ENCODE measurements around the gene FLNA.

FLNA gene

DNA sequence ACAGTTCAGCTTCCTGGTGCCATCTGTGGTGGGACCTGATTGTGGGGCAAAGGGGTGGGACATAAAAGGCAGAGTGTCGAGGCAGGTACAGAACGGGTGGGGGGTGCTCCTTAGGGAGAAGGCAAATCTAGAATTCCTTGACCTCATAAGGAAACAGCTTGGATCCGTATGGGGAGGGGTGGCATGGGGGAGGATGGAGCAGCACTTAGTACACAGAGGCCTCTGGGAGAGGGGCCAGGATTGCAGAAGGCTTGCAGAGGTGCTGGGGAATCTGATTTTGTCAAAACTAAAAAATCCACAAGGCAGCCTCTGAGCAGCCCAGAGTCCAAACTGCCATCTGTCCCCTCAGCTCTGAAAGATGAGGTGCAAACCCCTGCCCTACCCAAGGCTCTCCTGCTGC, 2.3 kb upstream of the FLNA start:
- no peak for TF ChIP-seq CTCF (IDR thresholded peaks at IDR 0.05; ENCODE audit: extremely low read depth, missing control alignments)
- no peak for DNase-seq (ENCODE audit: low spot score)

- no peak for TF ChIP-seq CTCF (IDR thresholded peaks at IDR 0.05; ENCODE audit: extremely low read depth, missing control alignments)
- no peak for DNase-seq (ENCODE audit: low spot score)
Observed at GRCh38 chrX:154375156-154375504, 696 bp upstream of the FLNA start.

DNA sequence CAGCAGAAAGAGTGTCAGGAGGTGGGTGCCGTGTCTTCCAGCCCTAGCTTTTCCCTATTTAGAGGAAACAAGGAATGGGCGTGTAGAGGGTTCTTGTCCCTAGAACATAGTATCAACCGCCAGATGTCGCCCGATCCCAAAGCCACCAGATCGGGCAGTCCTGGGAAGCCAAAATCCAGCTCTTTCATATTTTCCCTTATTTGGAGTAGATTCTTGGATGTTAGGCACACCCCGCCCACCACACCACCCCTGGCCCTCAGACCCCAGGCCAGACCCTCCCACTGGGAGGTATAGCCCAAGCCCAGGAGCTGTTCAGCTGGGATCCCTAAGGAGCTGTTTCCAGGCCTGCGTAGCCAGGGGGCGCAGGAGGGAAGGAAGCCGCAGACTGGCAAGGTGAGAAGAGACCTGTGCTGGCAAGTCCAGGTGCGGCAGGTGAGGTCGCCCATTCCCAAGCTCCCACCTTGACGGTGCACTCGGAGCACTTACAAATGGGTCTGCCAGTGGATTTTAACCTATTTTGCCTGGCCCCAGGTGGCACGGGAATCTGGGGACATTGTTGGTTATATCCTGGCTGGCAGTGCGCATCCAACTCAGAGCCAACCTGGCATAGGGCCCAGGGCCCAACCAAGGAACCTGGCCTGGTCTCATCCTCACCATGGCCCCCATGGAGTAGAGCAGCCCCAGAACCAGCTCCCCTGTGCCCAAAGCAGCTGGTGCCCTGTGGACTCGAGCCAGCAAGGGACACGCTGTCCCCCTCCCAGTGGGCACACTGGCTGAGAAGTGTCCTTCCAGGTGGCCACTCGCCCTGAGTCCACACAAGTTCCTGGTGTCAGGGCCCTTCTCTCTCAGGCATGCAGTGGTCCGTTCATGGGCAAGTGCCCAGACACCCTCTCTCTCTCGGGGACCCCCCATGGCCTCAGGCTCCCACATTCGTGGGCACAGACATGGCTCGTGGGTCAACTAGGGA, 811 bp downstream of the FLNA start:
- peak; percentile 49 for DNase-seq (ENCODE audit: low spot score)
- peak; percentile 20 for TF ChIP-seq CTCF (IDR thresholded peaks at IDR 0.05; ENCODE audit: extremely low read depth, missing control alignments)

GRCh38 chrX:154372612-154373022, 1.8 kb downstream of the FLNA start:
- no peak for TF ChIP-seq CTCF (IDR thresholded peaks at IDR 0.05; ENCODE audit: extremely low read depth, missing control alignments)
- peak; percentile 76 for DNase-seq (ENCODE audit: low spot score)

- no peak for TF ChIP-seq CTCF (IDR thresholded peaks at IDR 0.05; ENCODE audit: extremely low read depth, missing control alignments)
- no peak for DNase-seq (ENCODE audit: low spot score)
Observed at GRCh38 chrX:154371789-154372300, 2.6 kb downstream of the FLNA start.

DNA sequence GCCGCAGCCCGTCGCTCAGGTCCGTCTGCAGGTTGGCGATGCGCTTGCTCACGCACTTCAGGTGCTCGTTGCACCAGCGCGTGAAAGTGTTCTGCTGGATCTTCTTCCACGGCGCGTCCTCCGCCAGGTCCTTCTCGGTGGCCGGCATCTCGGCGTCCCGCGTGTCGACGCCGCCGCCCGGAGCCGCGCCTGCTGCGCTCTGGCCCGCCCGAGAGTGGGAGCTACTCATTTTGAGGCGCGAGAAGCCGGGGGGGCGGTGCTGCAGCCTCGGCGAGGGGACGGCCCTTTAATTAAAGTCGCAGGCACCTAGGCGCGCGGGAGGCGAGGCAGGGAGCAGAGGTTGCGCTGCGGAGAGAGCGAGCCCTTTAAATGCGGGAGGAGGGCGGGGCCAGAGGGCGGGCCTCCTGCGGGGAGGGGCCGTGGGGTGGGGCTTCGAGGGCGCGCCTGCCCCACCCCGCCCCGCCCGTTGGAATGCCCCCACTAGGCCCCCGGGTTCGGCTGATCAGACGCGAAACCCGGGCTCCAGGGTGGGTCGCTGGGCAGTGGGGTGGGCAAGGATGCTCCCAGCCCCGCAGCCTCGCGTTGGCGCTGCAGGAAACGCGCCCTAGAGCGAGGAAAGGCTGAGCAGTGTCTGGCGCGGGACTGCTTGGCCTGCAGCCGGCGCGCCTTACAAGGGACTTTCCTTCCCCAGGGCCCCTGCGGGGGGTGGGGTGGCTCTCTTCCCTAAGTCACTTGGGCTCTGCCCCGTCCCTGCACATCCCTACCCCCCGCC, 3.2 kb downstream of the FLNA start:
- DNase-seq (ENCODE audit: low spot score), result peak; percentile 90

More for the DNA sequence above, 3.2 kb downstream of the FLNA start:
- TF ChIP-seq CTCF (IDR thresholded peaks at IDR 0.05; ENCODE audit: extremely low read depth, missing control alignments), result no peak

Measured in GM20000 (cell line).